Neural progenitor cell (in vitro differentiated cells): ENCODE measurements around the gene TAPT1. TPM values are rescaled to one million over a fixed set of nuclear protein-coding genes. Genes with fewer than 3 reads are reported as not detected.

ENCODE experiments used
- DNase-seq: peaks from one replicate; pipeline ENCODE4 v3.0.0-alpha.2; 2016; ENCODE audit warnings: low spot score
- H2AFZ ChIP-seq: fragments of 200-600 bp; sonication (generic); replicated peaks from 2 replicates; pipeline ENCODE4 v1.6.1; 2016; ENCODE audit warnings: antibody characterized with exemption
- H3F3A ChIP-seq: fragments of 200-600 bp; sonication (generic); 2 replicates; pipeline ENCODE4 v1.6.1; 2016; ENCODE audit warnings: antibody characterized with exemption, low read depth
- H3K27ac ChIP-seq: fragments of 200-600 bp; sonication (generic); 2 replicates; pipeline ENCODE4 v1.5.1; 2016; ENCODE audit warnings: mild to moderate bottlenecking
- H3K27me3 ChIP-seq: fragments of 200-600 bp; sonication (generic); 2 replicates; pipeline ENCODE4 v1.6.1; 2016; ENCODE audit warnings: mild to moderate bottlenecking, moderate library complexity
- H3K36me3 ChIP-seq: fragments of 200-600 bp; sonication (generic); 2 replicates; pipeline ENCODE4 v1.5.1; 2016
- H3K4me1 ChIP-seq: fragments of 200-600 bp; sonication (generic); 2 replicates; pipeline ENCODE4 v1.6.1; 2016; ENCODE audit warnings: mixed run types
- H3K4me2 ChIP-seq: fragments of 200-600 bp; sonication (generic); 2 replicates; pipeline ENCODE4 v1.6.1; 2016
- H3K4me3 ChIP-seq: fragments of 200-600 bp; sonication (generic); 2 replicates; pipeline ENCODE4 v1.5.1; 2016
- H3K79me2 ChIP-seq: fragments of 200-600 bp; sonication (generic); 2 replicates; pipeline ENCODE4 v1.6.1; 2016; ENCODE audit warnings: low read depth
- H3K9ac ChIP-seq: fragments of 200-600 bp; sonication (generic); 2 replicates; pipeline ENCODE4 v1.6.1; 2016
- H3K9me3 ChIP-seq: fragments of 200-600 bp; sonication (generic); 2 replicates; pipeline ENCODE4 v1.5.1; 2016; ENCODE audit warnings: low read depth
- H4K20me1 ChIP-seq: fragments of 200-600 bp; sonication (generic); 2 replicates; pipeline ENCODE4 v1.6.1; 2016; ENCODE audit warnings: low read depth
- H3K27ac Mint-ChIP-seq: 3 replicates; pipeline ENCODE4 v1.8.0; 2021; ENCODE audit warnings: mixed read lengths
- H3K27me3 Mint-ChIP-seq: 2 replicates; pipeline ENCODE4 v1.8.0; 2022; ENCODE audit warnings: low read depth, mild to moderate bottlenecking, inconsistent platforms, moderate library complexity, mixed read lengths; ENCODE audit not compliant: insufficient read depth
- H3K36me3 Mint-ChIP-seq: 3 replicates; pipeline ENCODE4 v1.8.0; 2021; ENCODE audit warnings: mixed read lengths
- H3K4me1 Mint-ChIP-seq: 3 replicates; pipeline ENCODE4 v1.8.0; 2021; ENCODE audit warnings: mixed read lengths
- H3K4me3 Mint-ChIP-seq: 3 replicates; pipeline ENCODE4 v1.8.0; 2021; ENCODE audit warnings: mild to moderate bottlenecking, moderate library complexity, mixed read lengths
- H3K9me3 Mint-ChIP-seq: 3 replicates; pipeline ENCODE4 v1.8.0; 2020; ENCODE audit warnings: mixed read lengths
- EZH2 ChIP-seq: fragments of 200-600 bp; sonication (generic); IDR thresholded peaks from 2 replicates; pipeline ENCODE4 v1.6.1; 2017; ENCODE audit warnings: antibody characterized with exemption, mild to moderate bottlenecking, moderate library complexity
- EZH2phosphoT487 ChIP-seq: fragments of 200-600 bp; sonication (generic); IDR thresholded peaks from 2 replicates; pipeline ENCODE4 v1.6.1; 2017; ENCODE audit warnings: antibody characterized with exemption
- total RNA-seq: library from RNA; depleted of rRNA; stranded (reverse); fragments of >200 nt; gene quantifications from 2 replicates; pipeline ENCODE4 v1.2.3, GENCODE V29; 2015; ENCODE audit warnings: low replicate concordance
- TF ChIP-seq, protein P1 (sequence below): fragments of 200-600 bp; sonication (generic); IDR thresholded peaks from 2 replicates; pipeline ENCODE4 v1.5.1; 2017; ENCODE audit warnings: antibody characterized with exemption, mild to moderate bottlenecking

Gene TAPT1
- total RNA-seq, 1 donor from 2014 or later: 18.9 TPM

- no peaks in the 10 kb centered on the region for H4K20me1 ChIP-seq
- no peaks in the 10 kb centered on the region for H3F3A ChIP-seq
- no peak for DNase-seq
- no peaks in the 10 kb centered on the region for H3K27me3 ChIP-seq
- H3K27ac Mint-ChIP-seq: no peak overlapping the region
- no peak overlapping the region for H2AFZ ChIP-seq
- H3K79me2 ChIP-seq: no peaks in the 10 kb centered on the region
- H3K9me3 ChIP-seq: no peaks in the 10 kb centered on the region
- TF ChIP-seq, protein P1, sequence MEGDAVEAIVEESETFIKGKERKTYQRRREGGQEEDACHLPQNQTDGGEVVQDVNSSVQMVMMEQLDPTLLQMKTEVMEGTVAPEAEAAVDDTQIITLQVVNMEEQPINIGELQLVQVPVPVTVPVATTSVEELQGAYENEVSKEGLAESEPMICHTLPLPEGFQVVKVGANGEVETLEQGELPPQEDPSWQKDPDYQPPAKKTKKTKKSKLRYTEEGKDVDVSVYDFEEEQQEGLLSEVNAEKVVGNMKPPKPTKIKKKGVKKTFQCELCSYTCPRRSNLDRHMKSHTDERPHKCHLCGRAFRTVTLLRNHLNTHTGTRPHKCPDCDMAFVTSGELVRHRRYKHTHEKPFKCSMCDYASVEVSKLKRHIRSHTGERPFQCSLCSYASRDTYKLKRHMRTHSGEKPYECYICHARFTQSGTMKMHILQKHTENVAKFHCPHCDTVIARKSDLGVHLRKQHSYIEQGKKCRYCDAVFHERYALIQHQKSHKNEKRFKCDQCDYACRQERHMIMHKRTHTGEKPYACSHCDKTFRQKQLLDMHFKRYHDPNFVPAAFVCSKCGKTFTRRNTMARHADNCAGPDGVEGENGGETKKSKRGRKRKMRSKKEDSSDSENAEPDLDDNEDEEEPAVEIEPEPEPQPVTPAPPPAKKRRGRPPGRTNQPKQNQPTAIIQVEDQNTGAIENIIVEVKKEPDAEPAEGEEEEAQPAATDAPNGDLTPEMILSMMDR: no peak
- TF ChIP-seq EZH2phosphoT487 (no peak), EZH2 (no peak)
- no peak overlapping the region for H3K4me3 Mint-ChIP-seq
- H3K4me1 ChIP-seq: no peaks in the 10 kb centered on the region
- H3K4me2 ChIP-seq: no peak overlapping the region
- no peaks in the 10 kb centered on the region for H3K27me3 Mint-ChIP-seq
- H3K4me3 ChIP-seq: no peak overlapping the region
- no peaks in the 10 kb centered on the region for H3K36me3 ChIP-seq
- no peak overlapping the region for H3K9ac ChIP-seq
- no peaks in the 10 kb centered on the region for H3K4me1 Mint-ChIP-seq
- H3K36me3 Mint-ChIP-seq: peaks cover 9% of the 10 kb centered on the region
- H3K27ac ChIP-seq: no peak overlapping the region
- no peaks in the 10 kb centered on the region for H3K9me3 Mint-ChIP-seq
Measured at GRCh38 chr4:16261313-16261878, 35.1 kb upstream of the TAPT1 start.

DNA sequence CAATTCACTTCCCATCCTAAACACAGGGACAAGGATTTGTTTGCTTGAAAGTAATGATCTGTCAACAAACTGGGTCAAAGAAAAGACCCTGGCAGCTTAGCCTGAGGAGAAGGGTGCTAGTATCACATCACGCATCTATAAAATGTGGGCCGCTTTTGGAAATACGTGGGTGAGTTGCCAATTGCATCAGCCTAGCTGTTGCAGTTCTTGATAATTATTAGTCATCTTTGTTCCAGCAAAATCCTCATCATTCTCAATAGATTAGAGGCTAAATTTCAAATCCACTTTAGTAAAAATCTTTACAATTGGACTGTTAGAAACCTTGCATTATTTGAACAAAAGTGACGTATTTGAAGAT is 33.6 kb upstream of the TAPT1 start:
- no peaks in the 10 kb centered on the region for H3F3A ChIP-seq
- no peak overlapping the region for H3K27ac Mint-ChIP-seq
- H3K79me2 ChIP-seq: no peaks in the 10 kb centered on the region
- no peaks in the 10 kb centered on the region for H4K20me1 ChIP-seq
- no peaks in the 10 kb centered on the region for H3K4me1 ChIP-seq
- no peak overlapping the region for H3K4me3 Mint-ChIP-seq
- H3K9me3 Mint-ChIP-seq: no peaks in the 10 kb centered on the region
- no peaks in the 10 kb centered on the region for H3K4me1 Mint-ChIP-seq
- no peak overlapping the region for H2AFZ ChIP-seq
- DNase-seq: no peak
- H3K9ac ChIP-seq: no peak overlapping the region
- no peak overlapping the region for H3K4me2 ChIP-seq
- peaks cover 16% of the 10 kb centered on the region for H3K36me3 Mint-ChIP-seq
- no peaks in the 10 kb centered on the region for H3K27me3 ChIP-seq
- H3K27ac ChIP-seq: no peak overlapping the region
- no peaks in the 10 kb centered on the region for H3K27me3 Mint-ChIP-seq
- no peak overlapping the region for H3K4me3 ChIP-seq
- H3K9me3 ChIP-seq: no peaks in the 10 kb centered on the region
- H3K36me3 ChIP-seq: no peaks in the 10 kb centered on the region
- TF ChIP-seq EZH2phosphoT487 (no peak), EZH2 (no peak)
- TF ChIP-seq, protein P1: no peak

- Histone ChIP-seq H3K4me2 (no peak overlapping the region), H4K20me1 (no peaks in the 10 kb centered on the region), H3K79me2 (no peaks in the 10 kb centered on the region), H3K4me1 (no peaks in the 10 kb centered on the region), H3K9ac (no peak overlapping the region), H3K36me3 (no peaks in the 10 kb centered on the region), H3K27me3 (no peaks in the 10 kb centered on the region), H3K4me3 (no peak overlapping the region), H3K9me3 (no peaks in the 10 kb centered on the region), H3K27ac (no peak overlapping the region), H2AFZ (no peak overlapping the region), H3F3A (no peaks in the 10 kb centered on the region)
- H3K27me3 Mint-ChIP-seq: no peaks in the 10 kb centered on the region
- no peak overlapping the region for H3K27ac Mint-ChIP-seq
- H3K36me3 Mint-ChIP-seq: peaks cover 16% of the 10 kb centered on the region
- no peak overlapping the region for H3K4me3 Mint-ChIP-seq
- H3K9me3 Mint-ChIP-seq: no peaks in the 10 kb centered on the region
- DNase-seq: no peak
- no peaks in the 10 kb centered on the region for H3K4me1 Mint-ChIP-seq
- TF ChIP-seq, protein P1: no peak
- no peak for TF ChIP-seq EZH2phosphoT487
- TF ChIP-seq EZH2: no peak
Measured at GRCh38 chr4:16259241-16259888, 33.1 kb upstream of the TAPT1 start.
